ENCODE measurements around the gene CYP39A1. TPM values are rescaled to one million over a fixed set of nuclear protein-coding genes. Genes with fewer than 3 reads are reported as not detected.

Gene CYP39A1
- polyA plus RNA-seq, 1 donor = 3.4 TPM

- Histone ChIP-seq H3K27ac (ENCODE audit: low read length) (no peak overlapping the region), H3K36me3 (ENCODE audit: control insufficient read depth, insufficient read depth, low read length) (no peaks in the 10 kb centered on the region), H3K9me3 (ENCODE audit: control insufficient read depth, low read depth, low read length) (no peaks in the 10 kb centered on the region), H3K27me3 (ENCODE audit: control insufficient read depth, insufficient read depth, low read length) (no peaks in the 10 kb centered on the region), H3K4me3 (ENCODE audit: low read length) (no peak overlapping the region), H3K4me1 (ENCODE audit: control insufficient read depth, insufficient read depth, low read length) (no peaks in the 10 kb centered on the region)
- DNase-seq = no peak
These were observed 59.9 kb downstream of the CYP39A1 start for GRCh38 chr6:46592740-46593139.

DNA sequence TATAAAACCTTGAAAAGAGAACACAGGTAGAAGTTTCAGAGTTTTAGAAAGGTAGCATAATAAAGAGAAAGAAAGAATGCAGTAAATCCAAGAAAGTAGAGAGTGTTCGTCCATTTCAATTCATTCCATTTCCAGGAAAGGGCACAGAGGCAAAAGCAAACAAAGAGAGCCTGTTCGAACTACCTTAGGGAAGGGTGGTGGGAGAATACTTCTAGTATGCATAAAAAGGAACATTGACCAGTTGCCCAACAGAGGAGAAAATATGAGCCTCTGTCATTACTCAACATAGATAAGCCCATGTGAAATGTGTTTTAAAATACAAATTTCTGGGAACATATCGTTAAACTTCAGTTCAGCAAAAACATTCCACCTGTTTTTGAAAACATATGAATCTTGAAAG lies 60.6 kb downstream of the CYP39A1 start:
- H3K4me3 ChIP-seq (ENCODE audit: low read length) = no peak overlapping the region
- H3K36me3 ChIP-seq (ENCODE audit: control insufficient read depth, insufficient read depth, low read length) = no peaks in the 10 kb centered on the region
- WGBS (ENCODE audit: insufficient coverage, low lambda C conversion rate) = 50% methylated on average over 1 of the region's 3 CpGs
- H3K27me3 ChIP-seq (ENCODE audit: control insufficient read depth, insufficient read depth, low read length) = no peaks in the 10 kb centered on the region
- H3K4me1 ChIP-seq (ENCODE audit: control insufficient read depth, insufficient read depth, low read length) = no peaks in the 10 kb centered on the region
- peak in 1 of 2 donors; percentile 30 for DNase-seq
- no peak overlapping the region for H3K27ac ChIP-seq (ENCODE audit: low read length)
- H3K9me3 ChIP-seq (ENCODE audit: control insufficient read depth, low read depth, low read length) = no peaks in the 10 kb centered on the region

- Histone ChIP-seq H3K36me3 (ENCODE audit: control insufficient read depth, insufficient read depth, low read length) (no peaks in the 10 kb centered on the region), H3K27me3 (ENCODE audit: control insufficient read depth, insufficient read depth, low read length) (no peaks in the 10 kb centered on the region), H3K9me3 (ENCODE audit: control insufficient read depth, low read depth, low read length) (no peaks in the 10 kb centered on the region), H3K4me1 (ENCODE audit: control insufficient read depth, insufficient read depth, low read length) (no peaks in the 10 kb centered on the region), H3K4me3 (ENCODE audit: low read length) (no peak overlapping the region), H3K27ac (ENCODE audit: low read length) (no peak overlapping the region)
- no peak for DNase-seq
These were observed 61.9 kb downstream of the CYP39A1 start for GRCh38 chr6:46590765-46591164.

DNA sequence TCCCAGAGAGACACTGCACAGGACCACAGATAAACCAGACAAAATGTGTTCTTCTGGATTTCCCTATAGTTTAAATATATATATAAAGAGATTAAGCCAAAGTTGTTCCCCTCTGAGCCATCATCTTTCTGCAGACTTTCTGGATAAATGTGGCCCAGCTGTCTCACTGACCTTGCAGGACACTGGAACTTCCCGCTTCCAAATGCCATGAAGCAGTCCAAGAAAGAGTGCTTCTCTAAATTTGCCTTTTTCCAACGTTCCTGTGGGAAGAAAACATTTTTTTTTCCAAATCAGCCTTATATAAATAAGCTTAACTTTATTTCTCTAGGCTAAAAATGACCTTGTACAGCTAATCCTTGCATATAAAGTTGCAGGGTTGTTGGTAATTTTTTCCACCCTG lies 65.7 kb downstream of the CYP39A1 start:
- H3K27me3 ChIP-seq (ENCODE audit: control insufficient read depth, insufficient read depth, low read length) = no peaks in the 10 kb centered on the region
- H3K9me3 ChIP-seq (ENCODE audit: control insufficient read depth, low read depth, low read length) = no peaks in the 10 kb centered on the region
- DNase-seq = no peak
- H3K4me3 ChIP-seq (ENCODE audit: low read length) = no peak overlapping the region
- H3K4me1 ChIP-seq (ENCODE audit: control insufficient read depth, insufficient read depth, low read length) = no peaks in the 10 kb centered on the region
- H3K27ac ChIP-seq (ENCODE audit: low read length) = no peak overlapping the region
- 78% methylated on average over 1 of the region's 2 CpGs for WGBS (ENCODE audit: insufficient coverage, low lambda C conversion rate)
- H3K36me3 ChIP-seq (ENCODE audit: control insufficient read depth, insufficient read depth, low read length) = no peaks in the 10 kb centered on the region

- WGBS (ENCODE audit: insufficient coverage, low lambda C conversion rate) = no CpG with 5 or more reads among the region's 3 CpGs
- Histone ChIP-seq H3K9me3 (ENCODE audit: control insufficient read depth, low read depth, low read length) (no peaks in the 10 kb centered on the region), H3K4me3 (ENCODE audit: low read length) (no peak overlapping the region), H3K4me1 (ENCODE audit: control insufficient read depth, insufficient read depth, low read length) (no peaks in the 10 kb centered on the region), H3K27ac (ENCODE audit: low read length) (no peak overlapping the region), H3K27me3 (ENCODE audit: control insufficient read depth, insufficient read depth, low read length) (no peaks in the 10 kb centered on the region), H3K36me3 (ENCODE audit: control insufficient read depth, insufficient read depth, low read length) (no peaks in the 10 kb centered on the region)
- DNase-seq = no peak
These were observed 68.0 kb downstream of the CYP39A1 start for GRCh38 chr6:46584586-46584985.

DNA sequence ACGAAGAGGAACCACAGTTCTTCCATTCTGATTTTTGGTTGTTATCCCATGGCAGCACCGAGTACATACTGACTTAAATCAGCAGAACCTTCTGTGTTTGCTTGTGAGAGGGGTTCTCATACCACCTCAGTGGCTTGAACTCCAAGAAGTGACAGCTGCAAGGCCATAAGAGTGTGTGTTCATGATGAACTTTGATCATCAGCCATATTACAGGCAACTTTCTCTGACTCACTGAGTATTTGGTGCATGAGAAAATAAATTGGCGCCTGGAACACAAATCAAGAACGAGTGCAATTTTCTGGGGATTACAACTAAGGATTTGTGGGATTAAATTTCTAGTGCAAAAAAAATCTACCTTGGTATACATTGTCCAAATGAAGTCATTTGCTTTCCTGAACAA lies 68.9 kb downstream of the CYP39A1 start:
- H3K27me3 ChIP-seq (ENCODE audit: control insufficient read depth, insufficient read depth, low read length) = no peaks in the 10 kb centered on the region
- no peaks in the 10 kb centered on the region for H3K4me1 ChIP-seq (ENCODE audit: control insufficient read depth, insufficient read depth, low read length)
- WGBS (ENCODE audit: insufficient coverage, low lambda C conversion rate) = no CpG with 5 or more reads among the region's 4 CpGs
- H3K36me3 ChIP-seq (ENCODE audit: control insufficient read depth, insufficient read depth, low read length) = no peaks in the 10 kb centered on the region
- no peak overlapping the region for H3K4me3 ChIP-seq (ENCODE audit: low read length)
- DNase-seq = peak; percentile 19 to 71
- no peaks in the 10 kb centered on the region for H3K9me3 ChIP-seq (ENCODE audit: control insufficient read depth, low read depth, low read length)
- no peak overlapping the region for H3K27ac ChIP-seq (ENCODE audit: low read length)

DNA sequence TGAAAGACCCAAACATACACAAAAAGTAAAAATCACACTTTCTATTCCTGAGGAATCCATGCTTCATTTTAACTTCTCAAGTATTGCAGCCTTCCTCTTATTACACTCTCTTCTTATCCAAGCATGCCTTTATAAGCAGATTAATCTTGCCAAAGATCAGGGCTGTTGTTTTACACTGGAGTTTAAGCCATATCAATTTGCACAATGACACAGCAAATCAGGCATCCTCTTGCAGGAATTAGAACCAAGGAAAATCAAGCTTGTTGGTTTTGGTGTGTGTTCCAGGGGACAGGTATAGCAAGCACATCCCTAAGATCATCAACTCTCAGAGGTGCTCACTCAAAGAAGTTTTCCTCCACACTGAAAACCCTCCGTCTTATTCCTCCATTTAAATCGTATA lies 69.5 kb downstream of the CYP39A1 start:
- Histone ChIP-seq H3K27ac (ENCODE audit: low read length) (no peak overlapping the region), H3K36me3 (ENCODE audit: control insufficient read depth, insufficient read depth, low read length) (no peaks in the 10 kb centered on the region)
- DNase-seq = no peak

DNA sequence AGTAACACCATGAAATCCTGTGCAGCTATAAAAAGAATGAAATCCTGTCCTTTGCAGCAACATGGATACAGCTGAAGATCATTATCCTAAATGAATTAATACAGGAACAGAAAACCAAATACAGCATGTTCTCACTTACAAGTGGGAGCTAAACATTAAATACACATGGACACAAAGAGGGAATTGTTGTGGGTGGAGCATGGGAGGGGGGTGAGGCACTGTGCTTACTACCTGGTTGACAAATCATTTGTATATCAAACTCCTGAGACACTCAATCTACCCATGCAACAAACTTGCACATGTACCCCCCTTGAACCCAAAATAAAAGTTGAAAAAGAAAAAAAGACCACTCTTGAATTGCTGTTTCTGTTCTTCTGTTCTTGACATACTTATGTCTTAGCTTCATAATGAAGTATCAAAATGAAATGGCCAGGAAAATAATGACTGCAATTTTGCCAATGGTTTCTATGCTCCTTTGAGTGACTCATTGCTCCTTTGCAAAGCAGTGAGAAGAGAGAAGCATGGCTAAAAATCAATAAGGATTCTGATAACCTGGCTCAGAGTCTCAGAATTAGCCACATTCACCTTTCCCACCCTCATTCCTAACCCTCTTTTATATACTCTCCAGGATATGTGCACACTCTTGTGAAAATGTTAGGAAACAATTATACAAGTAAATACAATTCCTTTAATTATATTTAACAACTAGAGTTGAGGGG lies 71.0 kb downstream of the CYP39A1 start:
- Histone ChIP-seq H3K9me3 (ENCODE audit: control insufficient read depth, low read depth, low read length) (no peaks in the 10 kb centered on the region), H3K36me3 (ENCODE audit: control insufficient read depth, insufficient read depth, low read length) (no peaks in the 10 kb centered on the region), H3K4me1 (ENCODE audit: control insufficient read depth, insufficient read depth, low read length) (no peaks in the 10 kb centered on the region), H3K27ac (ENCODE audit: low read length) (no peak overlapping the region), H3K4me3 (ENCODE audit: low read length) (no peak overlapping the region), H3K27me3 (ENCODE audit: control insufficient read depth, insufficient read depth, low read length) (no peaks in the 10 kb centered on the region)
- no peak for DNase-seq

More for the DNA sequence above, 69.5 kb downstream of the CYP39A1 start:
- Histone ChIP-seq H3K9me3 (ENCODE audit: control insufficient read depth, low read depth, low read length) (no peaks in the 10 kb centered on the region), H3K27me3 (ENCODE audit: control insufficient read depth, insufficient read depth, low read length) (no peaks in the 10 kb centered on the region), H3K4me3 (ENCODE audit: low read length) (no peak overlapping the region), H3K4me1 (ENCODE audit: control insufficient read depth, insufficient read depth, low read length) (no peaks in the 10 kb centered on the region)
- WGBS (ENCODE audit: insufficient coverage, low lambda C conversion rate) = no CpG with 5 or more reads among the region's 2 CpGs

GRCh38 chr6:46575530-46575929 lies 77.1 kb downstream of the CYP39A1 start:
- Histone ChIP-seq H3K4me1 (ENCODE audit: control insufficient read depth, insufficient read depth, low read length) (no peaks in the 10 kb centered on the region), H3K4me3 (ENCODE audit: low read length) (no peak overlapping the region), H3K36me3 (ENCODE audit: control insufficient read depth, insufficient read depth, low read length) (no peaks in the 10 kb centered on the region), H3K9me3 (ENCODE audit: control insufficient read depth, low read depth, low read length) (no peaks in the 10 kb centered on the region), H3K27me3 (ENCODE audit: control insufficient read depth, insufficient read depth, low read length) (no peaks in the 10 kb centered on the region), H3K27ac (ENCODE audit: low read length) (no peak overlapping the region)
- WGBS (ENCODE audit: insufficient coverage, low lambda C conversion rate) = no CpG with 5 or more reads among the region's 3 CpGs
- DNase-seq = no peak

GRCh38 chr6:46573140-46573539 lies 79.5 kb downstream of the CYP39A1 start:
- no peak for DNase-seq
- Histone ChIP-seq H3K36me3 (ENCODE audit: control insufficient read depth, insufficient read depth, low read length) (no peaks in the 10 kb centered on the region), H3K4me3 (ENCODE audit: low read length) (no peak overlapping the region), H3K27ac (ENCODE audit: low read length) (no peak overlapping the region), H3K4me1 (ENCODE audit: control insufficient read depth, insufficient read depth, low read length) (no peaks in the 10 kb centered on the region), H3K27me3 (ENCODE audit: control insufficient read depth, insufficient read depth, low read length) (no peaks in the 10 kb centered on the region), H3K9me3 (ENCODE audit: control insufficient read depth, low read depth, low read length) (no peaks in the 10 kb centered on the region)
- WGBS (ENCODE audit: insufficient coverage, low lambda C conversion rate) = no CpG with 5 or more reads among the region's 2 CpGs

GRCh38 chr6:46565531-46565930 lies 87.1 kb downstream of the CYP39A1 start:
- Histone ChIP-seq H3K27ac (ENCODE audit: low read length) (no peak overlapping the region), H3K9me3 (ENCODE audit: control insufficient read depth, low read depth, low read length) (no peaks in the 10 kb centered on the region), H3K4me1 (ENCODE audit: control insufficient read depth, insufficient read depth, low read length) (no peaks in the 10 kb centered on the region), H3K36me3 (ENCODE audit: control insufficient read depth, insufficient read depth, low read length) (no peaks in the 10 kb centered on the region), H3K27me3 (ENCODE audit: control insufficient read depth, insufficient read depth, low read length) (no peaks in the 10 kb centered on the region), H3K4me3 (ENCODE audit: low read length) (no peak overlapping the region)
- WGBS (ENCODE audit: insufficient coverage, low lambda C conversion rate) = 87% methylated on average over 2 of the region's 3 CpGs
- DNase-seq = no peak

Measured in large intestine (tissue), 3 donors.